SK-N-DZ (cell line): ENCODE results near the gene EPN2.

Source experiments
- DNase-seq: peaks from one replicate; pipeline ENCODE4 v3.0.0-alpha.2; 2015; ENCODE audit warnings: low spot score

EPN2 gene

GRCh38 chr17:19239544-19239943, 2.4 kb downstream of the EPN2 start:
- DNase-seq = no peak

GRCh38 chr17:19242323-19242722, 5.2 kb downstream of the EPN2 start:
- DNase-seq = no peak

- no peak for DNase-seq
These were observed 5.8 kb downstream of the EPN2 start for GRCh38 chr17:19242926-19243325.

- no peak for DNase-seq
These were observed 6.7 kb downstream of the EPN2 start for GRCh38 chr17:19243838-19244237.

GRCh38 chr17:19244357-19244756, 7.2 kb downstream of the EPN2 start:
- DNase-seq = no peak

GRCh38 chr17:19244781-19245180, 7.6 kb downstream of the EPN2 start:
- DNase-seq = no peak

- peak; percentile 40 for DNase-seq
These were observed 10.3 kb downstream of the EPN2 start for GRCh38 chr17:19247473-19247872.

GRCh38 chr17:19248151-19248927, 11.2 kb downstream of the EPN2 start:
- DNase-seq = no peak

- DNase-seq = peak; percentile 70
These were observed 11.9 kb downstream of the EPN2 start for GRCh38 chr17:19248928-19249574.

- DNase-seq = no peak
These were observed 12.5 kb downstream of the EPN2 start for GRCh38 chr17:19249681-19250080.

GRCh38 chr17:19250421-19251173, 13.4 kb downstream of the EPN2 start:
- DNase-seq = no peak

- DNase-seq = no peak
These were observed 15.9 kb downstream of the EPN2 start for GRCh38 chr17:19253112-19253511.

- no peak for DNase-seq
These were observed 17.5 kb downstream of the EPN2 start for GRCh38 chr17:19254651-19255050.

- DNase-seq = no peak
These were observed 18.1 kb downstream of the EPN2 start for GRCh38 chr17:19255279-19255678.

- DNase-seq = no peak
These were observed 21.2 kb downstream of the EPN2 start for GRCh38 chr17:19258371-19258770.

GRCh38 chr17:19260958-19261357, 23.8 kb downstream of the EPN2 start:
- DNase-seq = no peak

GRCh38 chr17:19261426-19261825, 24.3 kb downstream of the EPN2 start:
- no peak for DNase-seq

- DNase-seq = no peak
These were observed 25.8 kb downstream of the EPN2 start for GRCh38 chr17:19262650-19263631.

- DNase-seq = no peak
These were observed 26.5 kb downstream of the EPN2 start for GRCh38 chr17:19263641-19264051.

- DNase-seq = no peak
These were observed 27.1 kb downstream of the EPN2 start for GRCh38 chr17:19264268-19264667.

GRCh38 chr17:19264681-19265080, 27.5 kb downstream of the EPN2 start:
- no peak for DNase-seq
